Measurements from ENCODE around the gene LTB4R.
A peak's percentile ranks its signal among the peaks of the same experiment; 100 is the strongest.

Gene LTB4R

DNA sequence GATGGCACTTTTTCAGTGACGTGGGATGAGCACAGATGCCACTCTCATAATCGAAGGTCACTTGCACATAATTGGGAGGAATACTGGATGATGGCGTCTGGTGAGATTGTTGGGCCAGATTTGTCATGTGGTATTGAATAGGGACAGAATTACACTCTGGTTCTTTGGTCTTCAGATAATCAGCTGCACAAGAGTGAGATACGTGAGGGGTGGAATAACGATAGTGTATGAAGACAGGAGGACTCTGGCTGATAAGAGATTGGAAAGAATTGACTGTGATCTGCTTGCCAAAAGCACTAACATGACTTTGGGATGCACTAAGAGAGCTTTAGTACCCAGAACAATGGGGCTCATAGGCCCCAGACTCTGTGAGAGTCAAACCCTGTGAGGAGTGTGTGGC lies 32.9 kb upstream of the LTB4R start:
- no peak for DNase-seq
- no peak for ATAC-seq

DNA sequence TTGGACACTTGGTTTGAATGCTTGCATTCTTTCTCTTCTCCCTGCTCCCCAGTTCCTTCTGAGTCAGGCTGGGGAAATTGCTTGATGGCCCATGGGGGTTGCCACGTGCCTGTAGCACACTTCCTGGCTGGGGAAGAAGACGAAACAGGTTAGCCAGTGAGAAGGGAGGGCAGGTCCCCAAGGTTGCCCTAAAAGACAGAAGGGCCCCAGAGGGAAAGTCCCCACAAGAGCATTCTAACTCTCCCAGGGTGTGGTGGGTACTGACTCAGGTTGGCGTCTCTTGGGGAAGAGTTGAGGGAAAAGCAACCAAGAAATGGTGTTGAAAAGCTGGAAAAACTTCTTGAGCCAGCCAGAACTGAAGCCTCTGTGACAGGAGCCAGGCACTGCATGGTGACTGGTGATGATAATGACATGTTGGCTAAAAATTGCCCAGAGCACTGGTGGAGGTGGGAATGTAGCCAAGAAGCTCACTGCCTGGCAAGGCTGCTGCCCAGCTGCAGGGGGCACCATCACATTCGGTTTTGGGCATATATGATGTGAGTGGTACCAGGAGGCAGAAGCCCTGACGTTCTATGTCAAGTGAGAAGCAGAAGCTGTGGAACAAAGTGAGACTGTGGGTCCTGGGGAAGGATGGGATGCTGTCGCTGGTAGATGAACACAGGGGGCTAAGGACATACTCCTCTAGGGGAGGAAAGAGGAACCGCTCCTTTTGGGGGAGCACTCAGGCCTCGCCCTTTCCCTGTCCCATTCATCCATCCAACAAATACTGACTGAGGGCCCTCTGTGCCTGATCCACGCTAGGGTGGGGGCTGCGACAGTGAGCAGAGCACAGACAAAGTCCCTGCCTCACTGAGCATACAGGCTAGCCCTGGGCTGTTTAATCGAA lies 31.8 kb upstream of the LTB4R start:
- ATAC-seq (peak; percentile 95), DNase-seq (peak; percentile 71)

DNA sequence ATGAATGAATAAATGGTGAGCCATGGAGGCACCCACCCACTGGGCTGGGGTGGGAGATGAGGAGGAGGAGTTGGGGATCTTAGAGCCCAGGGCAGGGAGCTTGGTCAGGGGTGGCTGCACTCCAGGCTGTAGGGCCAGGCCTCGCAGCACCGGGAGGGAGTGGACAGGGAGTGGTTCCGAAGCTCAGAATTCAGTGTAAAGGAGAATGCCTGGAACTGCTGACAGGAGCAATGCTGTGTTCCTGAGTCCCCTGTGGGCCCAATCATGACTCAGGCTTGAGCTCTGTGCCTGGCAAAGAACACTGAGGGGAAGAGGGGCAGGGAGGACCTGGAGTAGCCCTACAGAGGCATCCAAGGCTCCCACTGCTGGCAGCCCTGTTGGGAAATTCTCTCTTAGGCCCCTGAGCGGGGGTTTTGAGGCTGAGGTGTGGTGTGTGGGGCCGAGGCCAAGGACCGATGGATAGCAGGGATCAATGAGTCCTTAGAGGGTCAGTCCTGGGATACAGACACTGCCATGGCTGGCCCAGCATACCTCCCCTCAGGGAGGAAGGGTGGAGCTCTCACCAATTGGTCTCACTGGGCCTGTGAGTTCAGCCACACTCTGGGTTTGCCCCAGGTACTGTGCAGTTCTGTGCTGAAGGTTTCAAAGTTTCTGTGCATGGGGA lies 30.4 kb upstream of the LTB4R start:
- DNase-seq (no peak), ATAC-seq (no peak)

DNA sequence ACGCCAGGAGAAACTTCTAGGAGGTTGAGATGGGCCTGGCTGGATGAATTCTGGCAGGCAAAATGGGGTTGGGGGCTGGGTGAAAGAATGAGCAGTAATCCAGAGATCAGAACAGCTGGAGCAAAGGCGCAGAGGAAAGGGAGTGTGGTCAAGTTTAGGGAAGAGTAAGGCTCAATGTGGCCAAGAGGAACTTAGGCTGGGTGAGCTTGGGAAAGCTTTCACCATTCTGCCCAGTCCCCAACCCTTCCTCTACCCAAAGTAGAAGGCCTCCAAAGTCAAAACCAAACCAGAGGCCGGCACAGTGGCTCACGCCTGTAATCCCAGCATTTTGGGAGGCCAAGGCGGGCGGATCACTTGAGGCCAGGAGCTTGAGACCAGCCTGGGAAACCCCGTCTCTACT lies 29.7 kb upstream of the LTB4R start:
- ATAC-seq: no peak
- no peak for DNase-seq

DNA sequence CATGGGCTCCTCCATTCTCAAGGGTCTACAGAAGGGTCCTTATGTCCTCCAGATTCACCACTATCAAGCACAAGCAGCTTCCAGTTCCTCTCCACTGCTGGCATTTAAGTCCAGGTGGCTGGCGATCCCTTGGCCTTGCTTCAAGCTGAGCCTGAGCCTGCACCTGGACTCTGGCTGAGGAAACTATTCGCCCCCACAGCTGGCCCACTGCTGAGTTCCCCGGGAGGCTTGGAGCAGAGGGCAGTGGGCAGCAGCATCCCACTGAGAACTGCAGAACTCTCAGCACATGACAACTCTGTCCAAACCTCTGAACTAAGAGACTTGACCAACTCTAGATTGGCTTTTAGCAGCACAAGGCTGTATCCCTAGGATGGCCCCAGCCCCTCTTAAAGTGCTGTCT lies 28.6 kb upstream of the LTB4R start:
- DNase-seq (no peak), ATAC-seq (no peak)

DNA sequence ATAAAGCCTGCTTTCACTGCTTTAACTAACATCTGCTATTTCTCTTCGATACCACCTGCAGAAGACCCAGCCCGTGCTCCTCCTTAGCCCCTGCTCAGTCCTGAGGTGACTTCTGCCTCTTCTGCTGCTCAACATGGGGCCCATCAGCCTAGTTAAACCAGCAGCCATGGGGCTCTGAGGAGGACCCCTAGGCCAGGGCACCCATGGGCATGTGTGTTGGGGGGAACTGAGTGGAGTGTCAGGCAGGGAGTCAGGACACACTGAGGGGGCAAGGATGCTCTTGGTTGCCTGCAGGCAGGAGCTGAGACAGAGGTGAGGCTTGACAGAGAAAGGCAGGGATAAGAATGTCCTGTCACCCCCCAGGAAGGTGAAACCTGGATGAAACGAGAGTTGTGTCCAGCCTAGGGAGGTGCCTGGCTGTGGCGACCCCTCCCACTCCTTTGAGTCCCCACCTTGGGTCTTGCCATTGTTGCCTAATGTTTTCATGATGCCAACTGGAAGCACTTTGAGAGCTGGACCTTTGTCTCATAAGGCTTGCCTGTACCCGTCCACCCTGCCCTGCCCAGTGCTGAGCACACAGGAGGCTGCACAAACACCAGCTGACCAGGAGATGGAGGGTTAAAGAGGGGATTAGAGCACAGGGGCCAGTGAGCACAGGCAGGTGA lies 27.4 kb upstream of the LTB4R start:
- ATAC-seq: no peak
- DNase-seq: no peak

DNA sequence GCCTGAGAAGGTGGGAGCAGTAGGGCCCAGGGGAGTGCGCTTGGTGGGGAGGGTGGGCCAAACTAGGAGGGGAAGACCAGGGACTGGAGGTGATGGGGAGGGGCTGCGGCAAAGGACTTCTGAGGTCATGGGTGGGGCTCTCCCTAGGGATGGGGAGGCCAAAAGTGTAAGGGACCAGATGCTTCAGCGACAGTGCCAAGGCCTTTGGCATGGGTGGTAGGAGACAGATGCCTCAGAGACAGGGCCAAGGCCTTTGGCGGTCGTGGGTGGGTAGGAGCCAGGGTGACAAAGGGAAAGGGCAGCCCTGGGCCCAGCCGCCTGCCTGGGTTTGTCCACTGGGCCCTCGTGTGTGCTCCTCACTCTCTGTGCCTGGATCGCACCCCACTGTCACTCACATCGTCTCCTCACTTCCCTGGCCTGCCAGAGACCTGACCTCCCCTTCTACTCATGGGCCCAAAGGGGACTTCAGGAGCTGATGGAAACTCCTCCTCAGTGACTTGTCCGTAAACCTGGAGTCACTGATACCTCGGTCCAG lies 26.7 kb upstream of the LTB4R start:
- DNase-seq (no peak), ATAC-seq (no peak)

DNA sequence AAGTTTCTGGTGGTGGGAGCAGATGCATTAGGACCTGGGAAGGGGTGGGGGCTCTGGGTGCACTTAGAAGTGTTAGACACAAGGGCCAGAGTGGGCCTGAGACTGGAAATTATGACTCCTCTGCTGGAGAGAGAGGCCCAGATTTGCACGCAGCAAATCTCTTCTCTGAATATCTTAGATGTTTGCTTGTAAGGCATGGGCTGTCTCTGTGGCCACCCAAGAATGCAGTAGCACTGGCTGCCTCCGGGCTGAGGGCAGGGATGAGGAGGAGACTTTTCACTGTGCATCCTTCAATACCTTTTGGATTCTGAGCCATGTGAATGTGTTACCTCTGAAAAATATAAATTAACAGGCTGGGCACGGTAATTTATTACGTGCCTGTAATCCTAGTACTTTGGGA lies 26.0 kb upstream of the LTB4R start:
- no peak for DNase-seq
- ATAC-seq: no peak

DNA sequence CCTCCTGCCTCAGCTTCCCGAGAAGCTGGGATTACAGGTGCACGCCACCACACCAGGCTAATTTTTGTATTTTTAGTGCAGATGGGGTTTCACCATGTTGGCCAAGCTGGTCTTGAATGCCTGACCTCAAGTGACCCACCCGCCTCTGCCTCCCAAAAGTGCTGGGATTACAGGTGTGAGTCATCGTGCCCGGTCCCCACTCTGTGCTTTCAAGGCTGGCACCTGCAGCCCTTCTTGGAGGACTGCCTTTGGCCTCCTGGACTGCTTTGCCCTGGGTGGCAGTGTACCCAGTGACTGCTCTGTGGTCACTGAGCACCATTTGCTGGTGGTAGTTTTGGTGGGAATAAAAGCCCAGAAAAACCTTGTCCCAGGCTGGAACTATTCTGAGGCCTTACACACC lies 24.3 kb upstream of the LTB4R start:
- DNase-seq: no peak
- ATAC-seq: no peak

DNA sequence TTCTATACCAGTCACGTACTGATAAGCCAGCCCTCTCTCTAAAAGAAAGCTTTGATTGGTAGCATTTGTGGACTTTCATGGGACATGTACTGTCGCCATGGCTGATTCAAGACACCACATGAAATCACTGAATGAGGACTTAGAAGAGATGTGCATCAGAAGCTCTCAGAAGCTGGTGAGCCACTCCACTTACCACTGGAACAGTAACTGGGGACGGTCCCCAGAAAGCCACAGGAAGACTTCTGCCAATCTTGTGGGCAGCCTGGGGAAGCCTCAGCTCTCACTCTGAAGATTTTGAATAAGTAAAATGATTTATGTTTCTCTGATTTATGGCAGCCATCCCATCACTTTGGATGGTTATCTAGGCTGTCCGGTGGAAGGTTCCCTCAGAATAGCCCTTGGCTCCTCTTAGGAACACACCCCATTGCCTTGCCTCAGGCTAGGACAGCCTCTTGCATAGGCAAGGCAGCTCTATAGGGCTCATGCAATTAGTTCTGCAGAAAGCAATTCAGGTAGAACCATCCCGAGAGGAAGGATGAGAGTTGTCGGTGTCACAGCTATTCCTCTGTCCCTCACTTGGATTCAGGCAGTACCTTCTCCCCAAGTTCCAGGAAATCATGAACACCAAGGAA lies 21.5 kb upstream of the LTB4R start:
- peak; percentile 73 for DNase-seq
- ATAC-seq: peak; percentile 99

DNA sequence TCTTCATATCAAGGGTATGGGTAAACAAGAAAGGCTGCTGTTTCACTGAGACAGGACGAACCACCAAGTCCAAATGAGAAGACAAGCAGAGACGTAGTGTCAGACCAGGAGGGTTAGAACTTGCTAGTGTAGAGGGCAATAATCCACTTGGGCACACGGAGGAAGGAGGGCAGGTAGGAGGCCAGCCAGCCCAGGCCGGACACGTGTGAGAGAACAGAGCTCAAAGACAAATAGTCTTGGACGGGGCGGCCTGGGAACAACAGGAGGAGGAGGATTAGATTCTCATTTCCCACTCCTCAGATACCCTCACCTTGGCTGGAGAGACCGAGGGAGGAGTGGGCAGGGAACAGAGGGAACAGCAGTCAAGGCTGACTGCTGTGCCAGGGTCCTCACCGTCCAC lies 20.6 kb upstream of the LTB4R start:
- no peak for ATAC-seq
- no peak for DNase-seq

DNA sequence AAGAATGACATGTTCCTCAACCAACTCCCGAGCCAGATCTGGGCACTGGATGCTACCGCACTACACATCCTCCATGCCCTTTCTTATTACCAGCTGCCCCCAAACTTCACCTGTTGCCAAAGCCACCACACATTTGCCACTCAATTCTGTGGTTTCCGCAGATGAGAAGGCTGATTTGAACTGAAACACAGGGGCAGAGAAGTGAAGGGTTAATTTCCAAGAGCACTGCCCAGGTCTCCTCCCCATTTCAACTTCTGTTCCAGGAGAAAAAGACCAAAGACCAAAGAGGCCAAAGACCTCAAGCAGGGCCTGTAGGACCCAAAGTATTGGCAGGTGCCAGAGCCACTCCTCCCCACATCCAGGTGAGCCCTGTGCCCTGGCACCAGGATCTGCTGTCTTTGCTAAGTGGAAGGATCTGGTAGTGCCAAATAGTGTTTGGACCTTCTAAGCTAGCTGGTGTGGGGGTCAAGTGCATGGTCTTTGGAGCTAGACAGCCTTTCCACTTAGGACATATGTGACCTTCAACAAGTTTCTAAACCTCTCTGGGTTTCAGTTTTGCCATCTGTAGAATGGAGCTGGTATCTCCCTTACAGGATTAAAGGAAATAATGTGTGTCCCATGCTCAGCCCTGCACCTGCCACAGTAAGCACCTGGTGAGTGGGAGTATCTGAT lies 19.7 kb upstream of the LTB4R start:
- DNase-seq: no peak
- no peak for ATAC-seq

DNA sequence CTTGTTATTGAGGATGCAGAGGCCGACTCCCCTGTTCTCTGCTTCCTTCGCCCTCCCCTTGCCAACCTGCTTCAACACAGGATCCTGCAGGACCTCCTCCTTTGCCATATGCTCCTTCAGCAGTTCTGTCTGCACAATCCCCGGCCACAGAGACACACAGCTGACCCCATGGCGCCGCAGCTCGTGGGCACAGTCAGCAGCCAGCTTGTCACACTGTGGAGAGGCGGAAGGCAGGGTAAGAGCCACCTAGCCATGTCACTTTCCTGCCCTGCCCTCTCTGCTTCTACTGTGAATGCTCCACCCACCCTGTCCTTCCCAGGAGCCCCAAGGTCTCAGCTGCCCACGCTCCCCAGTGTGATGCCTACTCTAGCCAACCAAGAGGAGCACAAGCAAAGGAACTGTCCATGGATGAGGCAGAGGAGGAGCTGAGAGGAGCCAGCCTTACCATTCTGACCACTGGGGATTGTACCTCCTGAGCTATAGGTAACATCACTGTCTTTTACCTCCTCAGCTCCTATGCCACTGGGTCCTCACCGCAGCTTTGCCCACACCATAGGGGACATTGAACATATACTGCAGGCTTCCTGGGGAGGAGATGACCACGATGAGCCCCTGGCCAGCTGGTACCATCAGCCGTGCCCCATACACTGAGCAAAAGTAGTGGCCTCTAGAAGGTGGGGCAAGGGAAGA lies 19.0 kb upstream of the LTB4R start:
- ATAC-seq (no peak), DNase-seq (no peak)

DNA sequence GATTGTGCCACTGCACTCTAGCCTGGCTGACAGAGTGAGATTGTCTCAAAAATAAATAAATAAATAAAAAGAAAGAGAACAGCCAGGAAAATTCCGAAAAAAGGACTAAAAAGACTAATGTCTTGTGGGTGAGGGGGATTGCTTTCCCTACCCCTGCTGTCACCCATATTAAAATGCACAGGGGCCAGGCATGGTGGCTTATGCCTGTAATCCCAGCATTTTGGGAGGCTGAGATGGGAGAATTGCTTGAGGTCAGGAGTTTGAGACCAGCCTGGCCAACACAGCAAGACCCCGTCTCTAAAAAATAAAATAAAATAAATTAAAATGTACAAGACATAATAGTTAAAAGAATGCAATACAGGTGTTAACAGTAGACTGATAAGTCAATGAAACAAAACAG lies 17.8 kb upstream of the LTB4R start:
- DNase-seq (no peak), ATAC-seq (no peak)

DNA sequence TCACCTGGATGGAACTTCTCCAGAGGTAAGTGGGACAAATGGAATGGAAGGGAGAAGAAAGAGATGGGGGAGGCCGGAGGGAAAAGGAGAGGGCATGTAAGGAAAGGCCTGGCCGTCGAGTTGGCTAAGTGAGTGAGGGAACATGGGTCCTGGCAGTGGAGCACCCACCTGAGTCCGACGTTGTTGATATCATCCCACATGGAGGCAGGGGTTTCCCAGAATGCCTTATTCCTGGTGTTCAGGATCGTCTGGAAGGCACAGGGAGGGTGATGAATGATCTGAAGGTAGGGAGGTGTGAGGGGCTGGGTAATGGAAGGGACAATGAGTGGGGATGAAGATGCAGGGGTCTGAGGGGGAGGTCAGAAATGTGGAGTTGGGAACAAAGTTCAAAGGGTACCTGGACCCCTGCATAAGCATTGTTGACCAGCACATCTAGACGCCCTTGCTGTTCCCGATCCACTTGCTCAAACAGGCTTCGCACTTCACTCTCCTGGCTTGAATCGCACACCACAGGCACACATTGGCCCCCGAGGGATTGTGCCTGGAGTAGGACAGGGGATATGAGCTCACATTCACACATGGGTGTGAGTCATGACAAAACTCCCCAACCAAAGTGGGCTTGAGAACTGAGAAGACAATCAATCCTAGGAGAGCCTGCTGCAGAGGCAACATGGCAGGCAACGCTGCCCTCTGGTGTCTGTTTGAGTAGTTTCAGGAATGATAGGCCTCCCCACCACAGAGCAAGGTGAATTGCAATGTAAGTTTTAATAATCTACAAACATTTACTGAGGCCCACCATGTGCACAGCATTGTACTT lies 14.8 kb upstream of the LTB4R start:
- peak; percentile 87 for ATAC-seq
- peak; percentile 78 for DNase-seq

DNA sequence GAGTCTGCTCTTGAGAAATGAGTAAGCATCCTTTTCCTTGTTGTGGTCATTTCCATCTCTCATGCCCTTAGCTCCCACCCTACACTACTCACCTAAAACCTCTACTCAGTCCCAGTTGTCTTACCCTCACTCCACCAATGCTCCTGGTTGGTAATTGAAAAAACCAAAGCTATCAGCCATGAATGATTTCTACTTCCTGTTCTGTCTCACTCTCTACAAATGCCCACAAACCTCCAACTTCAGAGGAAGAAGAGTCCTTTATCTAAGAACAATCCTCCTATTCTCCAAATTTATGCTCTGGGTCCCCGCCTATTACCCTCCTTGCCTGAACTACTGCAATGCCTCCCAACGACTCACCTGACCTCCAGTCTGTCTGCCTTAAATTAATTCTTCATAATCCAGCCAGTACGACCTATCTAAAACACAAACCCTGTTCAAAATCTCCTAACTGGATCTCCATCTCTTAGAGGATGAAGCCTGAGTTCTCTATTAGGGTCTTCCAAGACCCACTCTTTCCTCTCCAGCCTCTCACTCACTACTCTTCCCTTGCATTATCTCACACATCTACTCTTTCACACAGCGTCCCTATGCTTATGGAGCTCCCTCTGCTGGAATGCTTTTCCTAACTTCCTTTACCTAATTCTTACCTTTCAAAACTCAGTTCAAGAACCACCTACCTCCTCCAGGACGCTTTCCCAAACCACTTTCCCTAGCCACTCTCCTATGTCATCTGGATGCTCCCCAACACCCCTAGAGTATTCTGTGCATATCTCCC lies 13.9 kb upstream of the LTB4R start:
- DNase-seq (no peak), ATAC-seq (peak; percentile 19)

DNA sequence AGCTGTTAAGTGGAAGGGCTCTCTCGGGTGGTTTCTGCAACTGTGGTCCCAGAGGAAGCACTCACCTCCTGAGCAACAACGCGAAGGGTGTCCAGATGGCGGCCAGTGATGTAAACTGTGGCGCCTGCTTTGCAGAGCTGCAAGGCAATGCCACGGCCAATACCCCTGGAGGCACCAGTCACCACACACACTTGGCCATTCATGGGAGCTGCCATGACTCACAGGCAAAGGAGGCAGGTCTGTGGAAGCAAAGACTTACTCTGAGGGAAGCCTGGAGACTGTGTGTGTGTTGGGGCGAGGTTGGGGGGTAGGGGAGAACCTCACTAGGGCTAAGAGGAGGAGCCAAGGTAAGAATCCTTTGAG lies 12.4 kb upstream of the LTB4R start:
- no peak for DNase-seq
- no peak for ATAC-seq

DNA sequence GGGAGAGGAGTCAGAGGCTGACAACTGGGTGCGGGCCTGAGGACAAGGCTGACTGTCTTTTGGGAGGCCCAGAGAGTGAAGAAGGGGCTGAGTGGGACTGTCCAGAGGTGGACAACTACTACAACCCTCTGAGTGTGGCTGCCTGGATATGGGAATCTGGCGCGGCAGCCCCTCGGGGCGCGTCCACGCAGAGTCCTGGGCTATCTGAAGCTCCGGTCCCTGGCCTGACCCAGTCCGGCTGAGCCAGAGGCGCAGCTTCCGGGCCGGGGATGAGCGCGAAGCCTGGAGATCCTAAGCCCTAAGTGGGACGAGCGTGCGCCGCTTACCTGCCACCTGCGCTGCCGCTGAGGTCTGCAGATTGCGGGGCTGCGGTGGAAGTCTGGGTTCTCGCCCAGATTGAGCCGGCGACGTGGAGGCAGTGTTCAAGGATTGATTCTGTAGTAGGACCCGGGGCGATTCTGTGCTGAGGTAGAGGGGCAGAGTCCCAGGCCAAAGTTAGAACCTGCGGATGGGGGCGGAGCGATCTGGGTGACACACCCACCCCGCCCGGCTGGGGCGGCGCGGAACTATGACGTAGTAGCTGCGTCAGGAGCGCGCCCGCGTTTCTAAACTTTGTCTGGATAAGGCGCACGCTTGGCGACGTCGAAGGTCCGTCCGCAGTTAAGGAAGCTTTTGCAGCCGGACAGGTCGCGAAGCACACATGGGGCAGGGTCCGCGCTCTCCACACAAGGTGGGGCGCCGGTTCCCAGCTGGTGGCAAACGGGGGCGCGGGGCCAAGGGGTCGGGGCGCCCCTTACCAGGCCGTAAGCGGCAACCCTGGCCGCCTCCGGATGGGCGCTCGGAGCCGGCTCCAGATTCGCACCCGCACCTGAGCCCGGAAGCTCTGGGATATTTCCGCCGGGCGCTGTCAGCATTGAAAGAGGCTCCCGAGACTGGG lies 11.8 kb upstream of the LTB4R start, which contains the start of the genes DHRS1 and NOP9:
DHRS1 (minus strand) TSS at position 526 of the 937 bp plus-strand sequence. CDS start 674 bp downstream, outside the sequence.
NOP9 (plus strand) TSS at position 596 of the 937 bp plus-strand sequence; CDS start at position 701, 105 bp downstream.
- DNase-seq (peak; percentile 96), ATAC-seq (peak; percentile 78)

All from stimulated activated naive CD8-positive, alpha-beta T cell treated with anti-CD3 and anti-CD28 coated beads, Interleukin-15, Interleukin-2, amounts not matched to agents 100 U/mL and 50 U/mL, for 24 hours (primary cell).